Right atrium auricular region (tissue), 2 donors: Measurements from ENCODE around the gene TOMM20. TPM values are rescaled to one million over a fixed set of nuclear protein-coding genes. Genes with fewer than 3 reads are reported as not detected.
"Not testable (repeated sequence)": the region's sequence is repeated elsewhere in the genome, so short reads cannot be mapped to it uniquely, and the experiment has no call there.

Experiments used
- DNase-seq: peaks from one replicate; pipeline ENCODE4 v3.0.0-alpha.2; 2019; ENCODE audit warnings: low spot score
- H3K27ac ChIP-seq, 2 donors: fragments of 200-600 bp; sonication (generic); 1 replicate in 1 of 2; 2 replicates in 1 of 2; pipeline ENCODE4 v1.5.1; 2016 to 2019
- H3K27me3 ChIP-seq, 2 donors: fragments of 200-600 bp; sonication (generic); one replicate each; pipeline versions ENCODE4 v1.5.1 to v1.6.0; 2017 to 2019
- H3K36me3 ChIP-seq: fragments of 200-600 bp; sonication (generic); one replicate; pipeline ENCODE4 v1.5.1; 2016
- H3K4me1 ChIP-seq, 2 donors: fragments of 200-600 bp; sonication (generic); one replicate each; pipeline versions ENCODE4 v1.5.1 to v1.6.0; 2017 to 2019
- H3K4me3 ChIP-seq, 2 donors: fragments of 200-600 bp; sonication (generic); 1 replicate in 1 of 2; 2 replicates in 1 of 2; pipeline ENCODE4 v1.5.1; 2017 to 2019; ENCODE audit warnings: mild to moderate bottlenecking in 1 of 2, moderate library complexity in 1 of 2
- H3K9me3 ChIP-seq, 2 donors: fragments of 200-600 bp; sonication (generic); one replicate each; pipeline ENCODE4 v1.5.1; 2019
- total RNA-seq, 2 donors: library from RNA; depleted of rRNA; stranded (reverse); fragments of >200 nt; gene quantifications; one replicate each; pipeline ENCODE4 v1.1.0, GENCODE V29; 2016
- TF ChIP-seq, protein P1 (sequence below), 2 donors: fragments of 200-600 bp; sonication (generic); IDR thresholded peaks; one replicate each; pipeline ENCODE4 v1.5.1; 2019; ENCODE audit warnings: antibody characterized with exemption in 2 of 2

Gene TOMM20
- total RNA-seq, 2 donors from 2014 or later, result 70.2 to 83.5 TPM

DNA sequence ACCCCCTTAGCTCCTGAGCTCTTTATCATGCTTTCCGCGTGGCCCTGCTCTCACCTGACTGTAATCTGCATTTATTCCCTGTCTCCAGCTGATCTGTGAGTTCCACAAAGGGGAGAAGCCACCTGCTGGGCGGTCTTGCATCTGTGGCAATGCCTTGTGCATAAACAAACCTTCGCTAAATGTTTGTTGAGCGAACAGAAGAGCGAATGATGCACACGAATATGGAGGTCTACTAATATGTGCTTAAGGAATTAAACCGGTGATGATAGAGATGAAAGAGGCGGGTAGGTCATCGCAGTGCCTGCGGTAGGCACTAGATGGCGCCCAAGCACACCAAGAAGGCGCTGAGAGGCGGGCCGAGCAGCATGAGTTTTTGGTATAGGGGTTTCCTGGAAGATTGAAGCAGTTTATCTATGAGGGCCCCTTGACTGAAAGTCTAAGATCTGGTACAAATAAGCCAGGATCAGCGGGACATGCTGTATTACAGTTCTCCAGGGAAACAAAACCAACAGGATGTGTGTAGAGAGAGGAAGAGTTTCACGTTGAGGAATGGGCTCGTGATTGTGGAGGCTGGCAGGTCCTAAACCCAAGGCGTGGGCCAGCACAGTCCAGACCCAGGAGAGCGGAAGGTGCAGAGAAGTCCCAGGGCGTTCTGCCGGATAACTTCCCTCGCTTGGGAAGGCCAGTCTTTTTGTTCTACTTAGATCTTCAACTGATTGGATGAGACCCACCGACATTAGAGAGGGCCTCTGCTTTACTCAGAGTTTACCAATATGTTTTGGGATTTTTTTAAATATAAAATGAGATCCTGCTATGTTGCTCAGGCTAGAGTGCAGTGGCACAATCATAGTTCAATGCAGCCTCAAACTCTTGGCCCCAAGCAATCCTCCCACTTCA lies 34.7 kb downstream of the TOMM20 start:
- DNase-seq, result no peak
- Histone ChIP-seq H3K9me3 (no peaks in the 10 kb centered on the region), H3K27me3 (no peaks in the 10 kb centered on the region), H3K36me3 (no peaks in the 10 kb centered on the region), H3K4me1 (peaks cover 0 to 14% of the 10 kb centered on the region in 2 donors), H3K27ac (peak overlapping the region in 1 of 2 donors; percentile 4), H3K4me3 (peak overlapping the region; percentile 1 to 27)
- TF ChIP-seq, protein P1, sequence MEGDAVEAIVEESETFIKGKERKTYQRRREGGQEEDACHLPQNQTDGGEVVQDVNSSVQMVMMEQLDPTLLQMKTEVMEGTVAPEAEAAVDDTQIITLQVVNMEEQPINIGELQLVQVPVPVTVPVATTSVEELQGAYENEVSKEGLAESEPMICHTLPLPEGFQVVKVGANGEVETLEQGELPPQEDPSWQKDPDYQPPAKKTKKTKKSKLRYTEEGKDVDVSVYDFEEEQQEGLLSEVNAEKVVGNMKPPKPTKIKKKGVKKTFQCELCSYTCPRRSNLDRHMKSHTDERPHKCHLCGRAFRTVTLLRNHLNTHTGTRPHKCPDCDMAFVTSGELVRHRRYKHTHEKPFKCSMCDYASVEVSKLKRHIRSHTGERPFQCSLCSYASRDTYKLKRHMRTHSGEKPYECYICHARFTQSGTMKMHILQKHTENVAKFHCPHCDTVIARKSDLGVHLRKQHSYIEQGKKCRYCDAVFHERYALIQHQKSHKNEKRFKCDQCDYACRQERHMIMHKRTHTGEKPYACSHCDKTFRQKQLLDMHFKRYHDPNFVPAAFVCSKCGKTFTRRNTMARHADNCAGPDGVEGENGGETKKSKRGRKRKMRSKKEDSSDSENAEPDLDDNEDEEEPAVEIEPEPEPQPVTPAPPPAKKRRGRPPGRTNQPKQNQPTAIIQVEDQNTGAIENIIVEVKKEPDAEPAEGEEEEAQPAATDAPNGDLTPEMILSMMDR (IDR thresholded peaks at IDR 0.05), result peak; percentile 63 to 91

DNA sequence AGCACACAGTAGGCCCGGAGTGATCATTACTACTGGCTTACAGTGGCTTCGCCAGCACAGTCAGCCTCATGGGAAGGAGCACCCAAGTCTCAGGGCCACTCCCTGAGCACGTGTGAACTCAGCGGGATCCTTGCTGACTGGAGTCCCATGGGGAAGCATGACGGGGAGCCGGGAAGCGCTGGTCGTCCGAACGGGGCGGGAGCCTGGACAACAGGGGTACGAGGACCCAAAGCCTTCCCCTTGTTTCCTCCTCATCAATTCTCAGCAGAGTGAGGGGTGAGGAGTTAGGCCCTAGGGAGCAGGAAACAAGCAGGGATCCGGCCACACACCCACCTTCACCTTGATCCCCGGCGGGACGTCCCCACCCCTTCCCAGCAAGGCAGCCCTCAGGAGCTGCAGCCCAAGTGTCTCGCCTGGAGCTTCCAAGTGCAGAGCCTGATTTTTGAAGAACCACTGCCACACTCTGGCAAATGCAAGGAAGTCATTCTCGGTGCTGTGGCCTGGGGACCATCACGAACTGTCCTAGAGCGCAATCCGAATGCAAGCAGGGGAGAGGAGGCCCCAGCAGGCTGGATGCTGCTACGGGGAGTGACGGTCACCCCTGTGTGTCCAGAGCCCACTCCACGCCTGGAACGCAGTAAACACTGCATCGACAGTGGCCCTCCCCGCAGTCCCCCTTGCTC lies 35.5 kb downstream of the TOMM20 start:
- Histone ChIP-seq H3K9me3 (no peaks in the 10 kb centered on the region), H3K4me1 (peaks cover 0 to 14% of the 10 kb centered on the region in 2 donors), H3K27me3 (no peaks in the 10 kb centered on the region), H3K4me3 (peak overlapping the region; percentile 1 to 27), H3K36me3 (no peaks in the 10 kb centered on the region), H3K27ac (peak overlapping the region in 1 of 2 donors; percentile 4)
- DNase-seq, result no peak
- TF ChIP-seq, protein P1 (IDR thresholded peaks at IDR 0.05), result no peak

DNA sequence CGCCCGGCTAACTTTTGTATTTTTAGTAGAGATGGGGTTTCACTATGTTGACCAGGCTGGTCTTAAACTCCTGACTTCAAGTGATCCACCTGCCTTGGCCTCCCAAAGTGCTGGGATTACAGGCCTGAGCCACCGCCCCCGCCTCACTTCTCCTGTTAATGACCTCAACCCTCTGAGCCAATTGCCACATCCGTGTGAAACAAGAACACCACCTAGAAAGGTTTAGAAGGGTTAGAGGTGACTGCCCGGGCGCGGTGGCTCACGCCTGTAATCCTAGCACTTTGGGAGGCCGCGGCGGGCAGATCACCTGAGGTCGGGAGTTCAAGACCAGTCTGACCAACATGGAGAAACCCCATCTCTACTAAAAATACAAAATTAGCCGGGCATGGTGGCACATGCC lies 36.2 kb downstream of the TOMM20 start:
- not testable (repeated sequence) for H3K36me3 ChIP-seq, H3K9me3 ChIP-seq, H3K4me3 ChIP-seq, DNase-seq, H3K27me3 ChIP-seq, H3K27ac ChIP-seq
- peaks cover 0 to 14% of the 10 kb centered on the region in 2 donors for H3K4me1 ChIP-seq

DNA sequence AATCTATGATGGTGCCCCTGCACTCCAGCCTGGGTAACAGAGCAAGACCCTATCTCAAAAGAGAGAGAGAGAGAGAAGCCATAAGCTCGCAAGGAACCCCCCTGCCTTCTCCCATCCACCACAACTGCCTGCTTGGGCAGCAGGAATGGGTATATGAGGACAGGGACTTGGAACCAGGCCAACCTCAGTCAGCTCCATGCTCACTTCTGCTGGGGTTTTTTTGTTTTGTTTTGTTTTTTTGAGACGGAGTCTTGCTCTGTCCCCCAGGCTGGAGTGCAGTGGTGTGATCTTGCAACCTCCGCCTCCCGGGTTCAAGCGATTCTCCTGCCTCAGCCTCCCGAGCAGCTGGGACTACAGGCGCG lies 36.6 kb downstream of the TOMM20 start:
- not testable (repeated sequence) for DNase-seq, H3K27ac ChIP-seq, H3K36me3 ChIP-seq, H3K9me3 ChIP-seq, H3K4me3 ChIP-seq, H3K27me3 ChIP-seq
- H3K4me1 ChIP-seq, result peaks cover 0 to 14% of the 10 kb centered on the region in 2 donors

DNA sequence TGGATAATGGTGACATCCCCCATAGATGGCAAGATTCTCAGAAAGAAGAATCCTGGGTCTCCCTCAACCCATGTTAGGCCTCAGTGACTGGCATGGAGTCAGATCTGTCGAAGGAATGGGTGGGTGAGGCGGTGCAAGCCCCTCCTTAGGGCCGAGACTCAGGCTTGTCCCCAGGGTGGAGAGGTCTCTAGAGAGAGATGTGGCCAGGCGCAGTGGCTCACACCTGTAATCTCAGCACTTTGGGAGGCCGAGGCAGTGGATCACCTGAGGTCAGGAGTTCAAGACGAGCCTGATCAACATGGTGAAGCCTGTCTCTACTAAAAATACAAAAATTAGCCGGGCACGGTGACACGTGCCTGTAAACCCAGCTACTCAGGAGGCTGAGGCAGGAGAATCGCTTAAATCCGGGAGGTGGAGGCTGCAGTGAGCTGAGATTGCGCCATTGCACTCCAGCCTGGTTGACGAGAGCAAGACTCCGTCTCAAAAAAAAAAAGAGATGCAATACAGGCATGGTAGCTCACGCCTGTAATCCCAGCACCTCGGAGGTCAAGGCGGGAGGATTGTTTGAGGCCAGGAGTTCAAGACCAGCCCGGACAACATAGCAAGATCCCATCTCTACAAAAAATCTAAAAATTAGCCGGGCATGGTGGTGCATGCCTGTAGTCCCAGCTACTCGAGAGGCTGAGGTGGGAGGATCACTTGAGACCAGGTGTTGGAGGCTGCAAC lies 37.2 kb downstream of the TOMM20 start:
- peaks cover 0 to 14% of the 10 kb centered on the region in 2 donors for H3K4me1 ChIP-seq
- H3K9me3 ChIP-seq, result not testable (repeated sequence)

DNA sequence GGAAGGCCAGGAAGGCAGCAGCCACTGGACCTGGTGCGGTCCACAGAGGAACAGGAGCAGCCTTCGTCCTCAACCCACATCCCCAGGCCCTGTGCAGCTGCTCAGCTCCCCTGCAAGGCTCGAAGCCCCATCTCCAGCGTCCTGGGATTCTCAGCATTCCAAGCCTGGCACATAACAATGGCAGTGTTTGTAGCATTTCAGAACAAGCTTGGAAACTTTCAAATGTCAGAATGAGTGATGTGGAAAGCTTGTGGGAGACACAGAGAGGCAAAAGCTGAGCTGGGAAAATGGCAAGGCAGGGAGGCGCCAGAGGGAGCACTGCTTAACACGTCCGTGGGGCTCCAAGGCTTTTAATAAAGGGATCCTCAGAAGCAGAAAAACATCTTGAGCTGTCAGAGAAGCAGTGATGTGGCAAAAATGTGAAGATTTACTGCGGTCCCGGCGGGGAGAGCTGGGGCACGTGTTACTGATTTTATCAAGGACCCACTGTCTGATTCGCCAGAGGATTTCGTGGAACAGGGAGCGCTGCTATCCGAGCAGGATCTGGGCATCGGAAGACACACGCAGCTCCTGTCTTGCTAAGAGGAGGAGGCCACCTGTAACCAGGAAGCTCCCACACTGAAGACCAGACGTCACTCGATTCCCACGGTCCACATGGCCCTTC lies 38.1 kb downstream of the TOMM20 start:
- no peak overlapping the region for H3K27ac ChIP-seq
- TF ChIP-seq, protein P1 (IDR thresholded peaks at IDR 0.05), result no peak
- H3K9me3 ChIP-seq, result no peaks in the 10 kb centered on the region
- no peak overlapping the region for H3K4me3 ChIP-seq
- no peaks in the 10 kb centered on the region for H3K27me3 ChIP-seq
- DNase-seq, result no peak
- no peaks in the 10 kb centered on the region for H3K36me3 ChIP-seq
- H3K4me1 ChIP-seq, result peaks cover 0 to 14% of the 10 kb centered on the region in 2 donors

More for the DNA sequence above, 37.2 kb downstream of the TOMM20 start:
- not testable (repeated sequence) for DNase-seq, H3K27me3 ChIP-seq, H3K27ac ChIP-seq, H3K4me3 ChIP-seq, H3K36me3 ChIP-seq
